Measurements from ENCODE around the gene DAAM2.

Gene DAAM2

DNA sequence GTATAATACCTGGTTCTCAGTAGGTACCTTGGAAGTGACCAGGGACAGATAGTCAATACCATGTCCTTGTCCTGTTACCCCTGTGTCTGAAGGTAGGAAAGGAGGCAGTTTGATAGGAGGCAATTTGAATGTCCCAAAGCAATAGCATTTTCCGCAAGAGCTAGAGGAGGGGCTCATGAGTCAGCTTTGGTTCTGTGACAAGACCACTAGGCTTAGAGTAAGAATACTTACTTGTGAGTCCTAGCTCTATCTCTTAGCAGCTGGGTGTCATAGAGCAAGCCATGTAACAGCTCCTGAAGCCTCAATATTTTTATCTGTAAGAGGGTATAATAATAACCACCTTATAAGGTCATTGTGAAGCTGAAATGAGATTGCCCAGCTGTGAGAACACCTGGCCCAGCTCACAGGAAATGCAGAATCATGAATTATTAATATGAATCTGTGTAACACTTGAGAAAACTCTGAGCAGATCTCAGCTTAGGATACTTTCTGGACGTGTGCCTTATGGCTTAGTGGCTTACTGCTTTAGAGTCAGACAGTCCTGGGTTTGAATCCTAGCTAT is 58.6 kb downstream of the DAAM2 start:
- no peak for DNase-seq

DNA sequence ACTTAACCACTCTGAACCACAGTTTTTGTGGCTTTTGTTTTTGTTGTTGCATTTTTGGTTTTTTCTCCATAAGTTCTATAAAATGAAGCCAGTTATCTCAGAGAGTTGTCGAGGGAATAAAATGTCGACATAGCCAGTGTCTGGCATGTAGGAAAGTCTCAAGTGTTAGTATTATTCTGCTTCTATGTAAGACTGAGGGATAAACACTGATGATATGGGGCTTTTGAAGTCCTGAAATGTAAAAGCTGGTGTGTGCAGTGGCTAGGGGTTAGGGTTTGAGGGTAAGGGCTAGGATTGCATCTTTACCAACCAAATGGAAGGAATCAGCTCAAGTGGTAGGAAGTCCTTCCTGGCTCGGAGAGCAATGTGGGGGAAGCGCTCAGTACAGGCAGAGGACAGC is 59.2 kb downstream of the DAAM2 start:
- no peak for DNase-seq

DNA sequence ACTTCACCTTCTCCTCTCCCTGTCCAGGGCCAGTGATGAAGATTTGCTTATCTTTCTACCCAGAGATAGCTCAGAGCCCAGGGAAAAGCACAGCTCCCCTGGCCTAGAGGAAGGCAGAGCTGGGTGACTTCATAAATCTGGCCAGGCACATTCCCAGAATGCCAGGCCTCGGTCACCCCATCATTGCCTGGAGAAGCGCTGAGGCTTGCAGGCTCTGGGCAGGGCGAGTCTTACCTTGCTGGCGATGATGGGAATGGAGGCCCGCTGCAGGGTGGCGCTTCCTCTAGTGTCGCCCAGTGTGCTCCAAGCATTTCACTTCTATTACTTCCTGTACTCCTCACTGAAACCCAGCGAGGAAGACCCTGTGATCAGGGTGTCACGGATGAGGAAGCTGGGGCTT is 60.1 kb downstream of the DAAM2 start:
- DNase-seq: no peak

DNA sequence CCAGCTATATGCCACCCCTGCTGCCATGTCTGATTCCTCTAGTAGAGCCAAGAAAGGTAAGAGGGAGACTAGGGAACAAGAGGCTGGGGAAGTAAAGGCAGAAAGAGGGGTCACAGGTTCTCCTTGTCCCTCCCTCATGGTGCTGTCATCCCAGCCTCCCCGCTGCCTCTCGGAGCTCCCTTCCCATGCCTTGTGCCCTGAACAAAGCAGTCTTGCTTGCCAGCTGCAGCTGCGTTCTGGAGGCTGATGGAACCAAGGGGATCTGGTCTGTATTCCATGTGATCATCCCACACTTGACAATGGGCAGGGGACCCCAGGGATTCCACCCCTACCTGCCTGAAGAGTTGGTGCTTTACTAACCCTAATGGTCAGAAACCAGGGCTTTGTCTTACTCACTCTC is 61.4 kb downstream of the DAAM2 start:
- DNase-seq: no peak

DNA sequence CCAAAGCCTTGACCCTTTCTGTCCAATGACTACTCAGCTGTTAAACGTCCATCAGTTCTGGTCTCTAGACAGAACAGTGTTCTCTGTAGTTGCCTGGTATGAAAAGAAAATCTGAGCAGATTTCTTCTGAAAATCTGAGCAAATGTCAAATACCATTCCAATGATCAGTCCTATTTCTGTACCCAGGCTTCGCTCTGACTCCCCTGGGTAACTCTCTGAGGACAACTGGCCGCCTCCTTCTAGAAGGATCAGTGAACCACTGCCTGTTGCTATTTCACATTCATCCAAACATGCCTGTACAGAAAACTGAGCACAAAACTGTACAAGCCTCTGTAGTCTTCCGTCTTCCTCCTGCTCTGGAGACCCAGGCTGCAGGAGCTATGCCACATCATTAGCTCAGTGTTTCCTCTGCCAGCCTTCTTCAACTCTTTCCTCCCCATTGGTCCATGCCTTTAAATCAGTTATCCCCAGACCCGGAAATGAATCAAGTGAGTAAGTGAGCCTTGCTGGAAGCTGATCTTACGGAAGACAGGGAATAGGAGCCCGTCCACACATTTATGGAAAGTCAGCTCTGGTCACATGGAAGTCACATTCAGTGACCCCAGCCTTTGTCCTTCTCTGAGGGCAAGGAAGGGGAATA is 63.3 kb downstream of the DAAM2 start:
- no peak for DNase-seq

DNA sequence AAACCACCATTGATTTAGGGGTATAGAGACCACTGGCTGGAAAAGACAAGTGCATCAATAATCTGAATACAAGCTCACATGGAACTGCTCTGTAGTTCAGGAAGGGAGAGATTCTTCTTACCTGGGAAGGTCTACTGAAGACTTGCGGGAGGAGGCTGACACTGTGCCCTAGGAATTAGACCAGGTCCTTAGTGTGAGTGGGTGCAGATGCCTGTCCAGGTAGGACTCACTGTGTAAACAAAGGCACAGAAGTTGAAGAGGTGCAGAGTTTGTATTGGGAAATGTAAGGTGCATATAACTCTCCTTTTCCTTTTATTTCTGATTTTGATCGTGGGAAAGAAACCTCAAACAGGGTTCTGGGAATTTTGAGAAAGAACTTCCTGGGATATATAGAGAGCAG is 66.8 kb downstream of the DAAM2 start:
- no peak for DNase-seq

DNA sequence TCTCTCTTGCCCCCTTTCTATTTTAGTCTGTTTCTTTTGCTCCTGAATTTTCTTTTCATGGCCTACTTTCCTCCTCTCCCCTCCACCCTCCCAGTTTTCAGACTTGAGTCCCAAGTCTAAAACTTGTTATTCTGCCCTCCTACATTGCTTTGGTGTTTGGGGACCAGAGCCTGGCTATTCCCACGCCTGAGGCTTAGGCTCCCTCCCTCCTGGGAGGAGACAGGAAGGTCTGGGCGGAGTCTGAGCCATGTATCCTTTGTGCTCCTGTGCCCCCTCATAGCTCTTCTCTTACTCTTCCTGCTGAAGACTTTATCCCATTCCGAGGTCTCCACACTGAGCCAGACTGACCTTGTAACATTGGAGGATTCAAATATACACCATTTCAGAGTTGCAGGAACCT is 69.5 kb downstream of the DAAM2 start:
- DNase-seq: no peak

DNA sequence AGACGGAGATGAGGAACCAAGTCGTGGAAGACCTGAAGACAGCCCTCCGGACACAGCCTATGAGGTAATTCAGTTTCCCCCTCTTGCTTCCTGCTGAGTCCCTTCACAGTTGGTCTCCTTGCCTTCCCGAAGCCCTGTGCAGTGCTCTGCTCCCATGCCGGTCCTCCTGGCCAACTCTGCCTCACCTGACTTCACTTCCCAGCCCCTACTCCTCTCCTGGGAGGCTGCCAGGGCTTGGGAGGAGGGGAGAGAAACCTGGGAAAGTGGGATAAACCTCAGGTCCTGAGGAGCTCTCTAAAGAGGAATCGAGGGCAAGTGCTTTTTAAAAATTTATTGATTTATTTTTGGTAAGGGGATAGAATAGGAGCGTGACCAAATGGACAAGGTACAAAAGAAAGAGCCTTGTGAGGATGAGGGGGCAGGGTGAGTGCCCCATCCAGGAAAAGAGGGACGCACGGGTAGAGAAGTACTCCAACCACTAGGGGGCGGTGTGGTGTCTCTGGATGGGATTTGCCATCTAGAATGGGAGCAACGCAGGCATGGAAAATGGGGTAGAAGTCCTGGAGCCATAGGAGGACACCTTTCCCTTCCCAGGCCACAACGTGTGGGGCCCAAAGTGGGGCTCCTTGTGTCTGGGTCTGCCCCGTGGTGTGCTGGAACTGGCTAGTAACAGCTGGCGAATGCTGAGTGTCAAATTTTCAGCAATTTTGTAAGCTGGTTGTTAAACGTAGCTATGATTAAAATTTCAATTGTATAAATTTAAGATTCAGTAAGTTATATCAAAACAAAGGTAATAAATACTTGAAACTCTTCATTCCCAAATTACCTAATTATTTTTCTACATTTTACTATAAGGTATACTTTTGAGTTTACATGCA is 73.1 kb downstream of the DAAM2 start:
- DNase-seq: peak; percentile 33

DNA sequence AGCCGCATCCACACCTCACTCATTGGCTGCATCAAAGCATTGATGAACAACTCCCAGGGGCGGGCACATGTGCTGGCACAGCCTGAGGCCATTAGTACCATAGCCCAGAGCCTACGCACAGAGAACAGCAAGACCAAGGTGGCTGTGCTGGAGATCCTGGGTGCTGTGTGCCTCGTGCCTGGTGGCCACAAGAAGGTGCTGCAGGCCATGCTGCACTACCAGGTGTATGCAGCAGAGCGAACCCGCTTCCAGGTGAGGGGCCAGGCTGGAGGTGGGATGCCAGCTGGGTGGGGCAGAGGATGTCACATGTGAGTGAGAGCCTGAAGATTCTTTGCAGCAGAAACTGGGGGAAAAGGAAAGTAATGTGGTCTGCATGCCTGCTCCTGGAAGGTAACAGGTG is 75.4 kb downstream of the DAAM2 start:
- no peak for DNase-seq

DNA sequence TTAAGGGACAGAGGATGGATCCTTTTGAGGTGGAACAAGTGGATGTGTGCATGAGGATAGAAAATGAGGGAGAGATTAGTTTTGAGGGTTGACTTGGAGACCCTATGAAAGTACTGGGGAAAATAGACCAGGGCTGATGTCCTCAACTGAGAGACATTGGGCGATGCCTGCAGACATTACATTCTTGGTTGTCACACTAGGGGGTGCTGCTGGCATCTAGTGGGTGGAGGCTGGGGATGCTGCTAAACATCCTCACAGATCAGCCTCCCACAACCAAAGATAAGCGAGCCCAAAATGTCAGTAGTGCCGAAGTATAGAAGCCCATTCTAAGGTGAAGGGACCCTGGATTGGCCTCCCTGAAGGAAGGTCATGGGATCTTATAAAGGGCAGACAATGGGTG is 78.8 kb downstream of the DAAM2 start:
- DNase-seq: no peak

DNA sequence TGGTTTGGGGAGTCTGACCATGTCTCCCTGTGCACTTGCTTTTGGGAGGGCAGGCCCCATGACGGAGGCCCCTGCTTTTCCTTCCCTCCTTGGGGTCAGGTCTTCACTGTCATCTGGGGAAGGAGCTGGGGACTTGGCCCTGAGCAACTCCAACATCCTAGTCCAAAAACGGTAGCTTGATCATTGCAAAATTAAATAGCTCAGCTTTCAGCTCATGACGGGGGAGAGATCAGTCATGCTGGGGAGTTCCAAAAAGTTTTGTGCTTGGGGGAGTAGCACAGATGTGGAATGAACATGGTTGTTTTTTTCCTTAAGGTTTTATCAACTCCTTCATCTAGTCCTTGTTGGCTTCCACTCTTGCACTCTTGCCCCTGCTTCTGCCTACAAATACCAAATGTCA is 81.3 kb downstream of the DAAM2 start:
- no peak for DNase-seq

DNA sequence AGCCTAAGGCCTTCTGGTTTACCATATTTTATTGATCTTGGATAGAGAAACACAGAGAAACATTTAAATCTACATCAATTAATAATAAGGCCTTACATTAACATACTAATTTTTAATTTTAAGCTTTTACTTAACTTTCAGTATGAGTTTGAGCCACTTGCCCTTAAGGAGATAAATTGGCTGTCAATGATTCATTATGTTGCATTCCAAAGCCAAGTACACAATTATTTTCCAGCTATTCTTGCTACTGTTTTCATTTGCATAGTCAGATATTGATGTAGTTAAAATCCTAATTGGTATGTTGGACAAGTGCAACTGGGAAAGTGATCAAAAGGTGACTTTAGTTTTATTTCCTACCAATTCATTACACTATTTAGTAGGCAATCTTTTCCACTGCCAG is 83.9 kb downstream of the DAAM2 start:
- no peak for DNase-seq

DNA sequence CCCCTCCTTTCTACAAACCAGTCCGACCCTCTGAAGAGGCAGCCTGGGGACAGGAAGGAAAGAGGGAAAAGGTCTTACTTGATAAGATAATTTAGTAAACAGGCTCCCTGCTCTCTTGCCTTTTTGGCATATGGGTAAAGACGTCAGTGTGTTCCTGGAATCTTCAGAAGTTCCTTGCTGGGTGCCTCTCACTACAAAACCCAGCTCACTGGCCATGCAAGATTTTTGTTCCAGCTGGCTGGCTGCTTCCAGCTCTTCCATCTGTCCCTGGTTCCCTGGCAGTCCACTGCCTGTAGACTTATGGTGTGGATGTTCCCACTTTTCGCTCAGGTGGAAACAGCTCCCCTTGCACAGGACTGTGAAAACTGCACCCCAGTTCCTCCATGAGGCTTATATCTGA is 84.7 kb downstream of the DAAM2 start:
- no peak for DNase-seq

DNA sequence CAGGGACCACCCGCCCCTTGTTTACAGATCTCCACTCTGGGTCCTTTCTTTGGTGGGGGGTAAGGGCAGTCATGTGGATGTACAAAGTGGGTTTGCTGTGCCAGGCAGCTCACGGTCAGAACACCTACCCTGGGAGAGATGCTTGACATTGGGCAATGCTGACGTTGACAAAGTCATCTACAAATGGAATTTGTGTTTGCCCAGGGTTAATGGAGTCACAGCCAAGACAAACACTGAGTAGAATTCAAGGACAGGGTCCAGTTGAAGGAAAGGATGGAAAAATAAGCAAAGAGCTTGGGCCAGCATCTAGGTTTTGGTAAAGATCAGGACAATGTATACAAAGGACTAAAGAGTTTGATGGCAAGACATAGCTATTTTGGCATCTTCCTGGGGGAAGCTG is 87.4 kb downstream of the DAAM2 start:
- DNase-seq: no peak

DNA sequence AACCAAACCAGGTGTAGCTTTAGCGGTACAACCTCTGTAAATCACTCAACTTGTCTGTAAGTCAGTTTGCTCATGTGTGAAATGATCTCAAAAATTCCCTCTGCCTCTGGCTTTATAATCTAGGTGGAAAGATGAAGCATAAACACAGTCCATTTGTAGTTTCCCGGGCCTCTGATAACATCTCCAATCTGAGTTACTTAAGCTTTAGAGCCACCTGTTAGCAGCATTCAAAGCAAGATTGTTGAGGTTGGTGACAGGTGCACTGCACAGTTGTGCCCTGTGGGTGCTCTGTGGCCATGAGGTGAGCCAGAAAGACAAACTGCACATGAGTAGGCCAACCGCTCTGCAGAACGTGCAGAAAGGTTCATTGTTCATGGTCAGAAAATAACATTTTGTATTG is 88.4 kb downstream of the DAAM2 start:
- DNase-seq: no peak

DNA sequence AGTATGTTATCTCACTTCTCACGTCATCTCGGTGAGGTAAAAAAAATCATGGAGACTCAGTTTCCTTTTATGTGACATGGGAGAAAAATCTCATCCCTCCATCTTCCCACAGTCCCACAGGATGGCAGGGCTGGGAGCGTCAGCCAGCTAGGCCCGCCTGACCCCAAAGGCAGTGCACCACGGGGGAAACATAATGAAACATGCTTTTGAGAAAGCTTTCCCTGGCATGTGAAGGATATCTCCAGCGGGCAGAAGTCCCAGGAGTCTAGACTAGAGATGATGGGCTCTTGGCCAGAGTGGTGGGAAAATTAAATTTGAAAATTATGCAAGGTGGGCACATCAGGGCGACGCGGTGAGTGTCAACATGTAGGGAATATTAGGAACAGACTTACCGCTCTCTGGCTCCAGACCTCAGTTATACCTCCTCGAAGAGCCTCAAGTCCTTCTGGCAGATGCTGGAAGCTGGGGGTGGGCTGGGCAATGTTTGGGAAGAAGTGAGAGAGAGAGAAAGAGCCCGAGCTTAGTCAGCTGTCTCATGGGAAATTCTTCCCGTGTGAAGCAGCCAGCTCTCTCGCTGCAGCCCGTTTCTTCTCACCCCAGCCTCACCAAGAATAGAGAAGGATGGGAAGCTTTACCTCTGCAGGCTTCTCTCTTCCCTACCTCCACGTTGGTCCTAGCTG is 89.8 kb downstream of the DAAM2 start:
- no peak for DNase-seq

DNA sequence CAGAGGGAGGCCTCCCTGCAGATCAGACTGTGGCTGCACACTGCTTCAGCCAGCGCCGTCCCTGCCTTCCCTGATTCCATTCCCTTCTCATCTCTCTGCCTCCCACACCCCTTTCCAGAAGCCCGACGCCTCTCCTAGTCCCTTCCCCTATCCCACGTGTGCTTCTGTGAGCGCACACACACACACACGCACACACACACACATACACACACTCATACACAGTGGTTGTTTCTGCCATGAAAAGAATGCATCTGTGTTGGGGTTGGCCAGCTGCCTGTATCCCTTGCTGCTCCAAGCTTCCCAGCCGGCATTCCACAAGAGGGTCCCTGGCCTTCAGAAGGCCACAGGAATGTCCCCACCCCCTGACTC is 90.3 kb downstream of the DAAM2 start:
- no peak for DNase-seq

DNA sequence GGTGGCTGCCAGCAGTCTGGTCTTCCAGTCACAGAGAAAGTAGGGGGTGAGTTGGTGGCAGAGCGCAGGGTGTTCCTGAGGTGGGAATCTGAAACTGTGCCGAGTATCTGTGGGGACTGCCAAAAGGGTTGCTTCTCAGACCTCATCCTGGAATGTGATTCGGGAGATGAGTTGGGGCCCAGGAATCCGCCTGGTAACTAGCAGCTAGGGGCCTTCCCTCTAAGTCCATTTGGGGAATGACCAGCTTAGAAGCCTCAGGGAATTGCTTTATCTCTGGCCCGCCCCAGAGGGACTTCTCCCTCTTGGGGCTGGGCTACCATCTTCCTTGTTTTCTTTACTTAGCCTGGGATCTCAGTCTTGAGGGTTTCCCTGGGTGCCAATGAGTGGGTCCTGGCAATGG is 92.5 kb downstream of the DAAM2 start:
- DNase-seq: no peak

DNA sequence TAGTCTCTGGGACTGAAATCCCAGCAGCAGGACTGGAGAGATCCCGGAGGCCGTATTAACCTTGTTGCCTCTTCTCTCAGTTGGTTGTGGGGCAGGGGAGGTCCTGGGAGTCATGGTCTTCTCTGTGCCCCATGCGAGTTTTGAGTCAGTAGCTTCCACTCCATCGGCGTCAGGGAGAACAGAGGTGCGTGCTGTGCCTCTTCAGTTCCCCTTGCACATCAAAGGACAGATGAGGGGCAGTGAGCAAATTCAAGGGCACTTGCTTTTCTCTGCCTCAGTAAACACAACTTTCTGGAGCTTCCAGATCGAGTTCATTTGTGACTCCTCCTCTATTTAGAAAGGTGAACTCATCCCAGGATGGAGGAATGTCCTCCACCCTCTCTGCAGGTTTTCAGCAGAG is 93.5 kb downstream of the DAAM2 start:
- DNase-seq: no peak

DNA sequence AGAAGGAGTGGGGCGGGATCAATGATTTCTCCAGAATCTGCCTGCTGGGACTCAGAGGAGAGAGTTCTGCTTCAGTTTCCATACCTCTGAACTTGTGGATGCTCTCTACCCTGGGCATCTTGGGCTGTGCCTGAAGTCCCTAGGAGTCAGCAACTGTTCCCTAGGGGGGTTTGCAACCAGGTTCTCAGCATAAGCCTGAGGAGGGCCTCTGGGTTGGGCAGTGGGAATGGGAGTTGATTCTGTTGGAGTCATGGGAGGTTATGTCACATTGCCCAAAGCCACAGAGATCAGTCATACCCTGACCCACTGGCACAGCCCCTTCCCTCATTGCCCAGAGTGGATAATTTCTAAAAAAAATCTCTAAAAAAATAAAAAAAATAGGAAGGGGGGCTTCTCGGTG is 94.7 kb downstream of the DAAM2 start:
- no peak for DNase-seq

DNA sequence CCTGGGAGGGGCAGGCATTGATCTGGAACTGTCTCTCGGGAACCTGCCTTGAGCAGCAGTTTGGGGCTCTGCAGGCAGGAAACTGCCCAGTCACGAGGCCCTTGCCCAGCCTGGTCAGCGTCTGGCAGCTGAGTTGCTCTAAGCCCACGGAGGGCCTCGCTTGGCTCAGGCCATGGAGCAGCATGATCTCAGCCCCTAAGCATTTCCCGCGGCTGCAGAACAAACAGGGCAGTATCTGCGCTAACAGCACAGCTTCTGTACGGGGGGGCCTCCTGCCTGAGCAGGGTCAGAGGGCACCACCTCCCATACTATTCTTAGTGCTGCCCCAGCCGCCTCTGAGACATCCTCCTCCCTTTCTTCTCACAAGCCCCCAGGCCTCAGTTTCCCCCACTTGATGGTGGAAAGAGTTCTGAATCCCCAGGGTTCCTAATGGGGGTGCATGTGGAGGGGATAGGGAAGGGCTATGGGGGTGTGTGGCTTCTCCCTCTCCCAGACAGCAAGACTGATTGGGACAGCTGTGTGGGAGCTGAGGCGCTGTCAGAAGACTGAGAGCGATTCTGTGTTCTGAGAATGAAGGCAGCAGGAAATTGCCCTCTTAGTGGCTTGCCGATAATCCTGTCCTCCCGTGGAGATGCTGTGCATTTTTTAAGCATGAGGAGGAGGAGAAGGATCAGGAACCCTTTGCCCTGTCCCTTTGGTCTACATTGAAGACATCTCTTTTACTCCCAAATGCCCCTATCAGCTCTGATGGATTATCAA is 95.7 kb downstream of the DAAM2 start:
- no peak for DNase-seq

DNA sequence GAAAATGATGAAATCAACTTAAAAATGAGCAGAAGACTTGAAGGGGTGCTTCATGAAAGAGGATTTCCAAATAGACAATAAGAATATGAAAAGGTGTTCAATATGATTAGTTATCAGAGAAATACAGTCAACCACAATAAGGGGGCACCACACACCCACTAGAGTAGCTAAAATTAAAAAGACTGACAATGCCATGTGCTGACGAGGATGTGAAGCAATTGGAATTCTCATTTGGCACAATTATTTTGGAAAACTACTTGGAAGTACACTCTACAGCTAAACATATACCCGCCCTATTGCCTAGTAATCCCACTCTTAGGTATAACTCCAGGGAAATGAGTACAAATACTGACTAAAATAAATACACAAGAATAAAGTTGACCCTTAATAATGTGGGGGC is 97.1 kb downstream of the DAAM2 start:
- DNase-seq: no peak

DNA sequence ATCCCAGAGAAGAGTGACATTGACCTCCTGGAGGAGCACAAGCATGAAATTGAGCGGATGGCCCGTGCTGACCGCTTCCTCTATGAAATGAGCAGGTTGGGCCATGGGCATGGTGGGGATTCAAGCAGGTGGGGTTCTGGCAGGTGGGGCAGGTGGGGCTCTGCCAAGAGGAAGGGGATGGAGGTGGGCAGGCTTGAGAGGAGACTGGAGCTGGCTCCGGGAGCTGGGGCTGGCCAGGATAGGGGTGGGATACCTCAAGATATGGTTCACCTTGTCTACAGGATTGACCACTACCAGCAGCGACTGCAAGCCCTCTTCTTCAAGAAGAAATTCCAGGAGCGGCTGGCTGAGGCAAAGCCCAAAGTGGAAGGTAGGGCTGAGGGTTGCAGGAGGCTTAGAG is 99.2 kb downstream of the DAAM2 start:
- DNase-seq: no peak

All from NCI-H1694 (cell line).